GM23338 (cell line): ENCODE data around the gene SOX13. TPM values are rescaled to one million over a fixed set of nuclear protein-coding genes. Genes with fewer than 3 reads are reported as not detected.

Source experiments
- ATAC-seq: fragments of 200-7000 bp; cut with Tn5 transposase; 3 replicates; pipeline ENCODE4 v1.9.1; 2020
- DNase-seq: peaks from one replicate; pipeline ENCODE4 v3.0.0-alpha.2; 2015; ENCODE audit warnings: low spot score
- H2AFZ ChIP-seq: fragments of 200-600 bp; sonication (generic); 2 replicates; pipeline ENCODE4 v1.8.0; 2016; ENCODE audit warnings: antibody characterized with exemption, mild to moderate bottlenecking, moderate library complexity
- H3F3A ChIP-seq: fragments of 200-600 bp; sonication (generic); replicated peaks from 2 replicates; pipeline ENCODE4 v1.8.0; 2017; ENCODE audit warnings: antibody characterized with exemption, mixed run types, low read depth
- H3K27ac ChIP-seq: fragments of 200-600 bp; sonication (generic); 2 replicates; pipeline ENCODE4 v1.6.1; 2016; ENCODE audit warnings: low read depth
- H3K27me3 ChIP-seq: fragments of 200-600 bp; sonication (generic); 2 replicates; pipeline ENCODE4 v1.8.0; 2016; ENCODE audit warnings: mild to moderate bottlenecking, mixed run types, moderate library complexity; ENCODE audit not compliant: insufficient read depth
- H3K36me3 ChIP-seq: fragments of 200-600 bp; sonication (generic); 2 replicates; pipeline ENCODE4 v1.8.0; 2016; ENCODE audit warnings: mild to moderate bottlenecking; ENCODE audit not compliant: insufficient read depth
- H3K4me1 ChIP-seq: fragments of 200-600 bp; sonication (generic); 2 replicates; pipeline ENCODE4 v1.8.0; 2016; ENCODE audit warnings: mild to moderate bottlenecking, moderate library complexity; ENCODE audit not compliant: insufficient read depth
- H3K4me2 ChIP-seq: fragments of 200-600 bp; sonication (generic); 2 replicates; pipeline ENCODE4 v1.7.1; 2017; ENCODE audit warnings: mixed run types
- H3K4me3 ChIP-seq: fragments of 200-600 bp; sonication (generic); 2 replicates; pipeline ENCODE4 v1.6.1; 2016; ENCODE audit warnings: mixed run types
- H3K79me2 ChIP-seq: fragments of 200-600 bp; sonication (generic); replicated peaks from 2 replicates; pipeline ENCODE4 v1.8.0; 2017; ENCODE audit warnings: mild to moderate bottlenecking; ENCODE audit not compliant: insufficient read depth
- H3K9me2 ChIP-seq: fragments of 200-600 bp; sonication (generic); 2 replicates; pipeline ENCODE4 v1.8.0; 2017; ENCODE audit not compliant: insufficient read depth
- H4K20me1 ChIP-seq: fragments of 200-600 bp; sonication (generic); replicated peaks from 2 replicates; pipeline ENCODE4 v1.8.0; 2017; ENCODE audit warnings: mild to moderate bottlenecking; ENCODE audit not compliant: insufficient read depth
- H3K27ac Mint-ChIP-seq: 2 replicates; pipeline ENCODE4 v1.8.0; 2020; ENCODE audit warnings: inconsistent platforms, mild to moderate bottlenecking, moderate library complexity, mixed read lengths
- H3K27me3 Mint-ChIP-seq: 3 replicates; pipeline ENCODE4 v1.8.0; 2022; ENCODE audit warnings: low read depth, mild to moderate bottlenecking, moderate library complexity, mixed read lengths, inconsistent platforms; ENCODE audit not compliant: insufficient read depth, poor library complexity
- H3K36me3 Mint-ChIP-seq: 3 replicates; pipeline ENCODE4 v1.8.0; 2021; ENCODE audit warnings: low read depth, mild to moderate bottlenecking, inconsistent platforms, moderate library complexity, mixed read lengths
- H3K4me1 Mint-ChIP-seq: 3 replicates; pipeline ENCODE4 v1.8.0; 2020; ENCODE audit warnings: mild to moderate bottlenecking, inconsistent platforms, mixed read lengths
- H3K4me3 Mint-ChIP-seq: 3 replicates; pipeline ENCODE4 v1.8.0; 2021; ENCODE audit warnings: moderate library complexity, mild to moderate bottlenecking, inconsistent platforms, mixed read lengths
- H3K9me3 Mint-ChIP-seq: 3 replicates; pipeline ENCODE4 v1.8.0; 2020; ENCODE audit warnings: moderate library complexity, mild to moderate bottlenecking, inconsistent platforms, mixed read lengths
- CREB1 ChIP-seq: fragments of 250-450 bp; sonication (Bioruptor Pico); IDR thresholded peaks from 2 replicates; pipeline ENCODE4 v1.5.0; 2020; ENCODE audit warnings: low read depth, mild to moderate bottlenecking, moderate library complexity
- CTCF ChIP-seq, 2 experiments: fragments of 200-600 bp in 1 of 2; sonication (generic) in 1 of 2; conservative IDR thresholded peaks; 2 replicates each; pipeline versions ENCODE4 v1.5.1 to v1.6.1; 2016 to 2017; ENCODE audit warnings: antibody characterized with exemption in 2 of 2, low read depth in 2 of 2, mild to moderate bottlenecking in 2 of 2, moderate library complexity in 1 of 2
- ETS1 ChIP-seq: IDR thresholded peaks from 2 replicates; pipeline ENCODE4 v1.6.1; 2016; ENCODE audit warnings: antibody characterized with exemption
- EZH2 ChIP-seq: fragments of 200-600 bp; sonication (generic); IDR thresholded peaks from one replicate; pipeline ENCODE4 v1.8.0; 2017; ENCODE audit warnings: antibody characterized with exemption, mild to moderate bottlenecking, low read depth; ENCODE audit not compliant: unreplicated experiment
- EZH2phosphoT487 ChIP-seq: fragments of 200-600 bp; sonication (generic); IDR thresholded peaks from one replicate; pipeline ENCODE4 v1.8.1; 2018; ENCODE audit warnings: antibody characterized with exemption; ENCODE audit not compliant: unreplicated experiment
- JUNB ChIP-seq: IDR thresholded peaks from one replicate; pipeline ENCODE4 v1.6.1; 2016; ENCODE audit warnings: antibody characterized with exemption; ENCODE audit not compliant: unreplicated experiment
- NANOG ChIP-seq: IDR thresholded peaks from 2 replicates; pipeline ENCODE4 v1.6.1; 2016; ENCODE audit warnings: antibody characterized with exemption, borderline replicate concordance
- POLR2AphosphoS5 ChIP-seq: IDR thresholded peaks from 2 replicates; pipeline ENCODE4 v1.6.1; 2016; ENCODE audit warnings: antibody characterized with exemption, low read depth
- STAT1 ChIP-seq: IDR thresholded peaks from one replicate; pipeline ENCODE4 v1.6.1; 2016; ENCODE audit warnings: antibody characterized with exemption; ENCODE audit not compliant: unreplicated experiment
- ZNF114 ChIP-seq: fragments of 250-450 bp; sonication (Bioruptor Pico); IDR thresholded peaks from 2 replicates; pipeline ENCODE4 v1.5.0; 2020; ENCODE audit warnings: mild to moderate bottlenecking, moderate library complexity
- ZNF331 ChIP-seq: fragments of 250-450 bp; sonication (Bioruptor Pico); IDR thresholded peaks from 2 replicates; pipeline ENCODE4 v1.5.0; 2020; ENCODE audit warnings: low read depth, mild to moderate bottlenecking, moderate library complexity
- ZNF462 ChIP-seq: fragments of 250-450 bp; sonication (Bioruptor Pico); IDR thresholded peaks from 2 replicates; pipeline ENCODE4 v1.5.0; 2020; ENCODE audit warnings: mild to moderate bottlenecking, moderate library complexity
- polyA plus RNA-seq: library from polyadenylated mRNA; unstranded; fragments of >200 nt; fragmentation: Nextera tagmentation; extraction: Ambion mirVana; gene quantifications from 2 replicates; pipeline ENCODE4 v1.2.1, GENCODE V29; 2016
- total RNA-seq: library from RNA; depleted of rRNA; stranded (reverse); fragments of >200 nt; shearing (Covaris generic); gene quantifications from 2 replicates; pipeline ENCODE4 v1.2.3, GENCODE V29; 2014
- TF ChIP-seq, protein P1 (sequence below): IDR thresholded peaks from one replicate; pipeline ENCODE4 v1.6.1; 2018; ENCODE audit warnings: antibody characterized with exemption; ENCODE audit not compliant: unreplicated experiment

Gene SOX13
- total and polyA plus RNA-seq, 2 experiments from 2014 or later: 28.6 to 123 TPM

DNA sequence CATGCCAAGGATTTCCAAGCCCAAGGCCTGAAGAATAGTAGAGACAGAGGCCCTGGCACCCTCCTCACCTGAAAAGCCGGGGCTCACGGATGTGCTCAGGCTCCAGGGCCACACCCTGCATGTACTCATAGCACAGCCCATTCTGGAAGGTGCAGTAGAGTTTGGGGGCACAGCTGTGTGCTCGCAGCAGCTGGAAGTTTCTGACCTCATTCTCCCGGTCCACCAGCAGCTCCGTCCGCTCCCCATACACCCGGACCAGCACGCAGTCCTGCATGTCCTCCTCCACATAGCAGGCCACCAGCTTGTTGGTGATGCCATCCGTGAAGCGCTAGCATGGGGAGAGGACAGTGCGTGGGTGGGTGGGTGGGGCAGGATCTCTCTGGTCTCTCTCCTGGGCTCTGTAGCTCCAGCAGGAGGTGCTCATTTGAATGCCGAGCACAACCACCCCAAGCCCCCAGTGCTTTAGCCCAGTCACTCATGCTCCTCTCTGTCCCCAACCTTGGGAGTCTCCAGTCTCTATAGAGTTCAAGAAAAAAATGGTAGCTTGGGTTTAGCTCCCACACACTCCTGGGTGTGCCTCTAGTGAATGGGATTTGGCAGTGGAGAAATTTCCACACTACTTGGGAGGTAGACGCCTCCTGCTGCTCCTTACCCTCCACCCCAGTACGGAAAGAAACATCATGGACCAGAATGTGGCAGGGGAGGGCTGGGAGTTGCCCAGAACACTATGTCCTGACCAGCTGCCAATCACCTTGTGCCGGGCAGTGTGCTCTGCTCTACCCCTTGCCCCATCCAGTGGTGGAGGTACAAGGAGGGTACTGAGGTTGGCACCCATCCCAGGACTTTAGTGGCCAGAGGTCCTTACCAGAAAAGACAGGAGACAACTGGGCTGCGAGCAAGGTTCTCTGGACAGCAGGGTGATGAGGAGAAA is 77.0 kb downstream of the SOX13 start:
- TF ChIP-seq EZH2phosphoT487 (no peak), EZH2 (no peak), ETS1 (no peak), ZNF114 (no peak), STAT1 (no peak), POLR2AphosphoS5 (no peak), CTCF (conservative IDR thresholded peaks at IDR 0.05; ENCODE audit: low read depth in 2 of 2) (no peak), NANOG (no peak), ZNF462 (no peak), JUNB (no peak), CREB1 (CRISPR knock-in tag) (no peak), ZNF331 (CRISPR knock-in tag) (no peak)
- TF ChIP-seq, protein P1, sequence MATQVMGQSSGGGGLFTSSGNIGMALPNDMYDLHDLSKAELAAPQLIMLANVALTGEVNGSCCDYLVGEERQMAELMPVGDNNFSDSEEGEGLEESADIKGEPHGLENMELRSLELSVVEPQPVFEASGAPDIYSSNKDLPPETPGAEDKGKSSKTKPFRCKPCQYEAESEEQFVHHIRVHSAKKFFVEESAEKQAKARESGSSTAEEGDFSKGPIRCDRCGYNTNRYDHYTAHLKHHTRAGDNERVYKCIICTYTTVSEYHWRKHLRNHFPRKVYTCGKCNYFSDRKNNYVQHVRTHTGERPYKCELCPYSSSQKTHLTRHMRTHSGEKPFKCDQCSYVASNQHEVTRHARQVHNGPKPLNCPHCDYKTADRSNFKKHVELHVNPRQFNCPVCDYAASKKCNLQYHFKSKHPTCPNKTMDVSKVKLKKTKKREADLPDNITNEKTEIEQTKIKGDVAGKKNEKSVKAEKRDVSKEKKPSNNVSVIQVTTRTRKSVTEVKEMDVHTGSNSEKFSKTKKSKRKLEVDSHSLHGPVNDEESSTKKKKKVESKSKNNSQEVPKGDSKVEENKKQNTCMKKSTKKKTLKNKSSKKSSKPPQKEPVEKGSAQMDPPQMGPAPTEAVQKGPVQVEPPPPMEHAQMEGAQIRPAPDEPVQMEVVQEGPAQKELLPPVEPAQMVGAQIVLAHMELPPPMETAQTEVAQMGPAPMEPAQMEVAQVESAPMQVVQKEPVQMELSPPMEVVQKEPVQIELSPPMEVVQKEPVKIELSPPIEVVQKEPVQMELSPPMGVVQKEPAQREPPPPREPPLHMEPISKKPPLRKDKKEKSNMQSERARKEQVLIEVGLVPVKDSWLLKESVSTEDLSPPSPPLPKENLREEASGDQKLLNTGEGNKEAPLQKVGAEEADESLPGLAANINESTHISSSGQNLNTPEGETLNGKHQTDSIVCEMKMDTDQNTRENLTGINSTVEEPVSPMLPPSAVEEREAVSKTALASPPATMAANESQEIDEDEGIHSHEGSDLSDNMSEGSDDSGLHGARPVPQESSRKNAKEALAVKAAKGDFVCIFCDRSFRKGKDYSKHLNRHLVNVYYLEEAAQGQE: no peak
- H3K36me3 Mint-ChIP-seq: peaks cover 2% of the 10 kb centered on the region; the same call in 2 of the 3 replicates
- Histone ChIP-seq H3K36me3 (no peaks in the 10 kb centered on the region), H3K27me3 (peaks cover 19% of the 10 kb centered on the region; the same call in 1 of the 2 replicates), H3K4me1 (peaks cover 32% of the 10 kb centered on the region), H3K4me3 (no peak overlapping the region), H3F3A (no peaks in the 10 kb centered on the region; the same call in 1 of the 2 replicates), H3K27ac (no peak overlapping the region), H4K20me1 (no peaks in the 10 kb centered on the region), H3K4me2 (peak overlapping the region; percentile 92; the same call in 1 of the 2 replicates), H3K9me2 (no peaks in the 10 kb centered on the region), H3K79me2 (no peaks in the 10 kb centered on the region), H2AFZ (no peak overlapping the region)
- H3K27me3 Mint-ChIP-seq: peaks cover 27% of the 10 kb centered on the region
- no peak for ATAC-seq
- H3K27ac Mint-ChIP-seq: no peak overlapping the region
- no peak for DNase-seq
- H3K4me1 Mint-ChIP-seq: peaks cover 54% of the 10 kb centered on the region
- no peaks in the 10 kb centered on the region for H3K9me3 Mint-ChIP-seq
- H3K4me3 Mint-ChIP-seq: peak overlapping the region; percentile 69
